Body of pancreas (tissue), 4 donors: ENCODE results near the gene POLR1B. TPM values are rescaled to one million over a fixed set of nuclear protein-coding genes. Genes with fewer than 3 reads are reported as not detected.

Source experiments
- ATAC-seq: fragments of 150-250 bp; one replicate; pipeline ENCODE4 v1.9.1; 2016
- DNase-seq, 4 donors: peaks; one replicate each; pipeline ENCODE4 v3.0.0-alpha.2; 2019
- H3K27ac ChIP-seq, 4 donors: fragments of 200-600 bp; sonication (generic); 1 replicate in 3 of 4; 2 replicates in 1 of 4; pipeline versions ENCODE4 v1.5.1 to v1.6.1; 2016 to 2019; ENCODE audit warnings: mild to moderate bottlenecking in 1 of 4, mixed read lengths in 1 of 4, moderate library complexity in 1 of 4
- H3K27me3 ChIP-seq, 2 donors: fragments of 200-600 bp; sonication (generic); one replicate each; pipeline ENCODE4 v1.6.0; 2016; ENCODE audit warnings: mild to moderate bottlenecking in 1 of 2
- H3K36me3 ChIP-seq, 2 donors: fragments of 200-600 bp; sonication (generic); replicated peaks in 1 of 2; 2 replicates each; pipeline ENCODE4 v1.5.1; 2016; ENCODE audit warnings: low read depth in 2 of 2; ENCODE audit not compliant: insufficient read depth in 1 of 2
- H3K4me1 ChIP-seq: fragments of 200-600 bp; sonication (generic); one replicate; pipeline ENCODE4 v1.6.0; 2016
- H3K4me3 ChIP-seq, 2 donors: fragments of 200-600 bp; sonication (generic); 1 replicate in 1 of 2; 2 replicates in 1 of 2; pipeline ENCODE4 v1.5.1; 2016 to 2019
- H3K9me3 ChIP-seq, 3 donors: fragments of 200-600 bp; sonication (generic); 1 replicate in 2 of 3; 2 replicates in 1 of 3; pipeline ENCODE4 v1.5.1; 2016
- POLR2A ChIP-seq, 3 donors: fragments of 450-650 bp; IDR thresholded peaks; one replicate each; pipeline ENCODE4 v1.6.1; 2016; ENCODE audit warnings: antibody characterized with exemption in 3 of 3, mild to moderate bottlenecking in 2 of 3
- WGBS, 2 donors: methylation state at CpG; one replicate each; pipeline ENCODE4 v1.1.5; 2017; 5-methylcytosine and 5-hydroxymethylcytosine counted together
- intact Hi-C: fragments of 100-400 bp; cut with DNase I; formaldehyde crosslinking; loops from one replicate; pipeline ENCODE4 v1.15.1; 2023
- total RNA-seq, 2 donors: library from RNA; depleted of rRNA; stranded (reverse); fragments of >200 nt; gene quantifications; one replicate each; pipeline ENCODE4 v1.1.0, GENCODE V29; 2016
- TF ChIP-seq, protein P1 (sequence below), 7 experiments: fragments of 450-650 bp in 4 of 7; fragments of 200-600 bp in 3 of 7; sonication (generic) in 3 of 7; IDR thresholded peaks; one replicate each; pipeline ENCODE4 v1.5.1; 2016 to 2019; ENCODE audit warnings: antibody characterized with exemption in 7 of 7

The POLR1B gene, protein sequence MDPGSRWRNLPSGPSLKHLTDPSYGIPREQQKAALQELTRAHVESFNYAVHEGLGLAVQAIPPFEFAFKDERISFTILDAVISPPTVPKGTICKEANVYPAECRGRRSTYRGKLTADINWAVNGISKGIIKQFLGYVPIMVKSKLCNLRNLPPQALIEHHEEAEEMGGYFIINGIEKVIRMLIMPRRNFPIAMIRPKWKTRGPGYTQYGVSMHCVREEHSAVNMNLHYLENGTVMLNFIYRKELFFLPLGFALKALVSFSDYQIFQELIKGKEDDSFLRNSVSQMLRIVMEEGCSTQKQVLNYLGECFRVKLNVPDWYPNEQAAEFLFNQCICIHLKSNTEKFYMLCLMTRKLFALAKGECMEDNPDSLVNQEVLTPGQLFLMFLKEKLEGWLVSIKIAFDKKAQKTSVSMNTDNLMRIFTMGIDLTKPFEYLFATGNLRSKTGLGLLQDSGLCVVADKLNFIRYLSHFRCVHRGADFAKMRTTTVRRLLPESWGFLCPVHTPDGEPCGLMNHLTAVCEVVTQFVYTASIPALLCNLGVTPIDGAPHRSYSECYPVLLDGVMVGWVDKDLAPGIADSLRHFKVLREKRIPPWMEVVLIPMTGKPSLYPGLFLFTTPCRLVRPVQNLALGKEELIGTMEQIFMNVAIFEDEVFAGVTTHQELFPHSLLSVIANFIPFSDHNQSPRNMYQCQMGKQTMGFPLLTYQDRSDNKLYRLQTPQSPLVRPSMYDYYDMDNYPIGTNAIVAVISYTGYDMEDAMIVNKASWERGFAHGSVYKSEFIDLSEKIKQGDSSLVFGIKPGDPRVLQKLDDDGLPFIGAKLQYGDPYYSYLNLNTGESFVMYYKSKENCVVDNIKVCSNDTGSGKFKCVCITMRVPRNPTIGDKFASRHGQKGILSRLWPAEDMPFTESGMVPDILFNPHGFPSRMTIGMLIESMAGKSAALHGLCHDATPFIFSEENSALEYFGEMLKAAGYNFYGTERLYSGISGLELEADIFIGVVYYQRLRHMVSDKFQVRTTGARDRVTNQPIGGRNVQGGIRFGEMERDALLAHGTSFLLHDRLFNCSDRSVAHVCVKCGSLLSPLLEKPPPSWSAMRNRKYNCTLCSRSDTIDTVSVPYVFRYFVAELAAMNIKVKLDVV
- total RNA-seq = 10 to 100 TPM; 10.6 to 31.6 TPM

DNA sequence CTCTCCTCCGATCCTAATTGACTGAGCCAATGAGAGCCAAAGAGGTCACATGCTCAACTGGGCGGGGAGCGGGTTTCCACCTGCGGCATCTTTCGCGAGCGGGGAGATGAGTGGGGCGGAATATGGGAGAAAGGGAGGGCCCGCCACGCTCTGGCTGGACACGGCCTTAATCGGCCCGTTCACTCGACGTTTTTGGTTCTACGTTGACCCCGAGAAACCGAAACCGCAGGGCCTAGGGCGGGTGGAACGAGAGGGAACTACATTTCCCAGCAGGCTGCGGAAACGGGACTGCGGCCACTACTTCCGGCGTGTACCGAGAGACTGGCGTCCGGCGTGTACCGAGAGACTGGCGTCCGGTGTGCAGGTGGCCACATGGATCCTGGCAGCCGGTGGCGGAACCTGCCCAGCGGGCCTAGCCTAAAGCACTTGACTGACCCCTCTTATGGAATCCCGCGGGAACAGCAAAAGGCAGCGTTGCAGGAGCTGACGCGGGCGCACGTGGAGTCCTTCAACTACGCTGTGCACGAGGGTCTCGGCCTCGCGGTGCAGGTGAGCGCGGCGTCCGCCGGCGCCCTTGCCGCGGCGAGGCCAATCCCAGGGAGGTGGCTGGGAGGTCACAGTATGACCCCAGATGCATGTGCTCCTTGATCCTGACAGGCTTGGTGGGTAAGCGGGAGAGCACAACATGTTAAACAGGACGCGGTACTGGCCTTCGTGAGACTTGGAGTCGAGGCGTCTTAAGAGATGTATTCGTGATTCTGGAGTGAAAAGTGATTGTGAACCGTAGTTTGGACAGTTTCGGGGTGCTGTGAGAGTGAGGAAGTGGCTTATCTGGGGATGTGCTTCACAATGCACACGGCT, at the start of gene POLR1B:
Gene POLR1B, plus strand, starts transcription at position 343 of the 861 bp plus-strand sequence. Its CDS starts 30 bp downstream, at position 373.
- TF ChIP-seq POLR2A (IDR thresholded peaks at IDR 0.05) = peak in 2 of 3 donors; percentile 58 to 59
- TF ChIP-seq, protein P1, sequence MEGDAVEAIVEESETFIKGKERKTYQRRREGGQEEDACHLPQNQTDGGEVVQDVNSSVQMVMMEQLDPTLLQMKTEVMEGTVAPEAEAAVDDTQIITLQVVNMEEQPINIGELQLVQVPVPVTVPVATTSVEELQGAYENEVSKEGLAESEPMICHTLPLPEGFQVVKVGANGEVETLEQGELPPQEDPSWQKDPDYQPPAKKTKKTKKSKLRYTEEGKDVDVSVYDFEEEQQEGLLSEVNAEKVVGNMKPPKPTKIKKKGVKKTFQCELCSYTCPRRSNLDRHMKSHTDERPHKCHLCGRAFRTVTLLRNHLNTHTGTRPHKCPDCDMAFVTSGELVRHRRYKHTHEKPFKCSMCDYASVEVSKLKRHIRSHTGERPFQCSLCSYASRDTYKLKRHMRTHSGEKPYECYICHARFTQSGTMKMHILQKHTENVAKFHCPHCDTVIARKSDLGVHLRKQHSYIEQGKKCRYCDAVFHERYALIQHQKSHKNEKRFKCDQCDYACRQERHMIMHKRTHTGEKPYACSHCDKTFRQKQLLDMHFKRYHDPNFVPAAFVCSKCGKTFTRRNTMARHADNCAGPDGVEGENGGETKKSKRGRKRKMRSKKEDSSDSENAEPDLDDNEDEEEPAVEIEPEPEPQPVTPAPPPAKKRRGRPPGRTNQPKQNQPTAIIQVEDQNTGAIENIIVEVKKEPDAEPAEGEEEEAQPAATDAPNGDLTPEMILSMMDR (IDR thresholded peaks at IDR 0.05) = peak in 1 of 7 experiments; percentile 38
- DNase-seq (peak; percentile 86 to 93 (median 90)), ATAC-seq (peak; percentile 96)
- WGBS, 2 donors = 0 to 1% methylated on average over 33 to 67 of the region's 67 CpGs
- no peaks in the 10 kb centered on the region for H3K9me3 ChIP-seq
- H3K4me1 ChIP-seq = peaks cover 28% of the 10 kb centered on the region
- intact Hi-C loops = no loop called here
- H3K4me3 ChIP-seq = peak within 1 kb of the TSS; percentile 84 to 88
- peak within 1 kb of the TSS; percentile 57 to 93 (median 87) for H3K27ac ChIP-seq
- H3K27me3 ChIP-seq = no peaks in the 10 kb centered on the region
- H3K36me3 ChIP-seq = peaks cover 0 to under 1% of the 10 kb centered on the region in 2 donors

DNA sequence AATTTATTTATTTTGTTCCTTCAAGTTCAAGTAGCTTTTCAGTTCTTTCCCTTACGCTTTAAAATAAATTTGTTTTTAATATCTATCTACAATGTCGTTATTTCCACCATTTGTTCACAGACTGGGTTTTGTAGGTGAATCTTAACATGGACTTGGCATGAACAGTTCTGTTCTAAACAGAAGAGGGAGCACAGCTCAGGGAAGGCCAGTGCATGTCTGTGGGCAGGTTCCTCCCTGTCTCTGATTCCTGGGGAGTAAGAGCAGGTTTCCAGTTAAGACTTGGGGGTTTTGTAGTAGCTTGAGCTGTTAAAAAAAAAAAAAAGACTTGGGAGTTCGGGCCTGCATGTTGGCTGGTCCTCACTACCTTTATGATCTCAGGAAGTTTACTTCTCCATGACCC, 49.2 kb upstream of the POLR1B start:
- no peaks in the 10 kb centered on the region for H3K36me3 ChIP-seq
- intact Hi-C loops = no loop called here
- no peaks in the 10 kb centered on the region for H3K4me1 ChIP-seq
- no peak for DNase-seq
- H3K9me3 ChIP-seq = no peaks in the 10 kb centered on the region
- H3K27me3 ChIP-seq = no peaks in the 10 kb centered on the region
- WGBS, 2 donors = 83 to 84% methylated on average over 3 of the region's 3 CpGs
- no peak overlapping the region for H3K4me3 ChIP-seq
- ATAC-seq = no peak
- no peak overlapping the region for H3K27ac ChIP-seq
- no peak for TF ChIP-seq POLR2A (IDR thresholded peaks at IDR 0.05)
- TF ChIP-seq, protein P1 (IDR thresholded peaks at IDR 0.05) = no peak

DNA sequence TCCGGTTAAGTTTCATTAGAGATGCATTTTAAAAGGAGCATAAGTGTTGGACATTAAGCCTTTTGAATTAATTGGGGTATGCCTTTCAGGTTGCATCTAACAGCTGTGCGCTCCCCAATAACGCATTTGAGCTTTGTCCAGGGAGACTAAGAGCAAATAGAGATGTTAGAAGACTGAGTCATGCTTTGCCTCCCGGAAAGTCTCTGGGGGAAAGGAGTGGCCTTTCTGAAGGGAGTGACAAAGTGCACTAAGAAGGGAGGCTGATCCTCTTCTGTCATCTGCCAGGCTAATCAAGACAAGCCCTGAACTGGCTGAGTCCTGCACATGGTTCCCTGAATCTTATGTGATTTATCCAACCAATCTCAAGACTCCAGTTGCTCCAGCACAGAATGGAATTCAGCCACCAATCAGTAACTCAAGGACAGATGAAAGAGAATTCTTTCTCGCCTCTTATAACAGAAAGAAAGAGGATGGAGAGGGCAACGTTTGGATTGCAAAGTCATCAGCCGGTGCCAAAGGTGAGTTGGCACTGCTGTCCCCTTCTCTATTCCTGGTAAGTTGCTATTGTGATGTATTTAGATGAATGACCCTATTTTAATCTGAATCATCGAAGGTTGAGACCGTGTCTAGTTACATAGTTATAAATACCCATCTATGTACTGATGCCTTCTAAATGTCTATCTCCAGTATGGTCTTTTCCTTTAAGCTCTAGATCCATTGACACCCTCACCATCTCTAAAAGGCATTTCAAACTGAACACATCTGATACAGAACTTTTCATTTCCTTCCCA, 48.2 kb upstream of the POLR1B start:
- H3K4me3 ChIP-seq = no peak overlapping the region
- no peaks in the 10 kb centered on the region for H3K9me3 ChIP-seq
- ATAC-seq (no peak), DNase-seq (no peak)
- H3K27ac ChIP-seq = no peak overlapping the region
- no peaks in the 10 kb centered on the region for H3K36me3 ChIP-seq
- 72 to 74% methylated on average over 9 of the region's 9 CpGs for WGBS, 2 donors
- intact Hi-C loops = no loop called here
- no peaks in the 10 kb centered on the region for H3K27me3 ChIP-seq
- TF ChIP-seq POLR2A (IDR thresholded peaks at IDR 0.05) = no peak
- TF ChIP-seq, protein P1 (IDR thresholded peaks at IDR 0.05) = no peak
- no peaks in the 10 kb centered on the region for H3K4me1 ChIP-seq
